SU-DHL-6 (cell line): ENCODE results near the gene SLC9A9.

Experiments
- H2AFZ ChIP-seq: fragments of 200-600 bp; sonication (generic); 2 replicates; pipeline ENCODE4 v1.6.1; 2014; ENCODE audit warnings: low read depth, mild to moderate bottlenecking, moderate library complexity, mixed read lengths, antibody characterized with exemption, low read length; ENCODE audit not compliant: severe bottlenecking
- H3F3A ChIP-seq: fragments of 200-600 bp; shearing (Covaris generic); 2 replicates; pipeline ENCODE4 v1.6.0; 2016; ENCODE audit warnings: antibody characterized with exemption, mild to moderate bottlenecking; ENCODE audit not compliant: insufficient read depth
- H3K27ac ChIP-seq: fragments of 200-600 bp; sonication (generic); 2 replicates; pipeline ENCODE4 v1.5.1; 2016; ENCODE audit warnings: low read depth, mild to moderate bottlenecking, low read length, moderate library complexity, mixed read lengths
- H3K27me3 ChIP-seq: fragments of 200-600 bp; sonication (generic), shearing (Covaris generic); 2 replicates; pipeline ENCODE4 v1.6.0; 2014; ENCODE audit warnings: mild to moderate bottlenecking, low read length
- H3K36me3 ChIP-seq: fragments of 200-600 bp; sonication (generic); 2 replicates; pipeline ENCODE4 v1.6.1; 2014; ENCODE audit warnings: mild to moderate bottlenecking, low read length, mixed read lengths
- H3K4me2 ChIP-seq: fragments of 300-600, 200-600 bp; shearing (Covaris generic), sonication (generic); 2 replicates; pipeline ENCODE4 v1.6.0; 2014; ENCODE audit warnings: low read length, low read depth, mild to moderate bottlenecking; ENCODE audit not compliant: poor library complexity, severe bottlenecking
- H3K4me3 ChIP-seq: fragments of 200-600 bp; sonication (generic); 2 replicates; pipeline ENCODE4 v1.5.1; 2014; ENCODE audit warnings: antibody characterized with exemption, low read length, mild to moderate bottlenecking, mixed read lengths; ENCODE audit not compliant: insufficient read depth, poor library complexity, severe bottlenecking
- H3K79me2 ChIP-seq: fragments of 200-600 bp; sonication (generic); 2 replicates; pipeline ENCODE4 v1.6.1; 2014; ENCODE audit warnings: mild to moderate bottlenecking, low read length, moderate library complexity; ENCODE audit not compliant: insufficient read depth
- H3K9ac ChIP-seq: fragments of 200-600 bp; sonication (generic); 2 replicates; pipeline ENCODE4 v1.7.0; 2014; ENCODE audit warnings: mild to moderate bottlenecking, low read length
- H3K9me2 ChIP-seq: fragments of 200-600 bp; sonication (generic); replicated peaks from 2 replicates; pipeline ENCODE4 v1.6.1; 2014; ENCODE audit warnings: low read length; ENCODE audit not compliant: insufficient read depth
- H3K9me3 ChIP-seq: fragments of 200-600 bp; sonication (generic); 2 replicates; pipeline ENCODE4 v1.6.1; 2014; ENCODE audit warnings: low read length, mixed read lengths; ENCODE audit not compliant: insufficient read depth
- H4K20me1 ChIP-seq: fragments of 200-600 bp; sonication (generic); 2 replicates; pipeline ENCODE4 v1.6.1; 2014; ENCODE audit warnings: low read depth, mild to moderate bottlenecking, antibody characterized with exemption, low read length, moderate library complexity, mixed read lengths
- CTCF ChIP-seq: fragments of 200-600 bp; sonication (generic); IDR thresholded peaks from one replicate; pipeline ENCODE4 v1.5.1; 2017; ENCODE audit warnings: antibody characterized with exemption, mild to moderate bottlenecking, low read length, moderate library complexity; ENCODE audit not compliant: insufficient read depth, poor library complexity, severe bottlenecking
- EZH2phosphoT487 ChIP-seq: fragments of 200-600 bp; sonication (generic), shearing (Covaris generic); conservative IDR thresholded peaks from 2 replicates; pipeline ENCODE4 v1.6.1; 2018; ENCODE audit warnings: mild to moderate bottlenecking, antibody characterized with exemption, low read length, moderate library complexity, mixed read lengths

SLC9A9 gene

GRCh38 chr3:143676021-143676420 is 172.2 kb downstream of the SLC9A9 start:
- H3K27ac ChIP-seq, result no peak overlapping the region
- no peak overlapping the region for H2AFZ ChIP-seq
- no peaks in the 10 kb centered on the region for H3K9me2 ChIP-seq
- H3K4me3 ChIP-seq, result no peak overlapping the region
- H3K9ac ChIP-seq, result no peak overlapping the region
- no peak for TF ChIP-seq CTCF
- no peak for TF ChIP-seq EZH2phosphoT487
- no peaks in the 10 kb centered on the region for H3K36me3 ChIP-seq
- no peaks in the 10 kb centered on the region for H3K79me2 ChIP-seq
- H3K9me3 ChIP-seq, result no peaks in the 10 kb centered on the region
- H3K4me2 ChIP-seq, result no peak overlapping the region
- no peaks in the 10 kb centered on the region for H3F3A ChIP-seq
- H4K20me1 ChIP-seq, result no peaks in the 10 kb centered on the region
- no peaks in the 10 kb centered on the region for H3K27me3 ChIP-seq

- Histone ChIP-seq H3K27ac (no peak overlapping the region), H4K20me1 (no peaks in the 10 kb centered on the region), H3K9me2 (no peaks in the 10 kb centered on the region), H3K9me3 (no peaks in the 10 kb centered on the region), H3K79me2 (no peaks in the 10 kb centered on the region), H2AFZ (no peak overlapping the region), H3F3A (no peaks in the 10 kb centered on the region), H3K4me3 (no peak overlapping the region), H3K9ac (no peak overlapping the region), H3K27me3 (no peaks in the 10 kb centered on the region), H3K4me2 (no peak overlapping the region), H3K36me3 (no peaks in the 10 kb centered on the region)
- peak; percentile 80 for TF ChIP-seq CTCF
- TF ChIP-seq EZH2phosphoT487, result no peak
These were observed 173.9 kb downstream of the SLC9A9 start for GRCh38 chr3:143674100-143674968.

GRCh38 chr3:143672396-143673165 is 175.7 kb downstream of the SLC9A9 start:
- H3K4me2 ChIP-seq, result no peak overlapping the region
- no peaks in the 10 kb centered on the region for H3K79me2 ChIP-seq
- H3K4me3 ChIP-seq, result no peak overlapping the region
- no peaks in the 10 kb centered on the region for H3K27me3 ChIP-seq
- no peaks in the 10 kb centered on the region for H4K20me1 ChIP-seq
- H3K9ac ChIP-seq, result no peak overlapping the region
- H3K9me3 ChIP-seq, result no peaks in the 10 kb centered on the region
- TF ChIP-seq CTCF (no peak), EZH2phosphoT487 (no peak)
- H3K27ac ChIP-seq, result no peak overlapping the region
- no peaks in the 10 kb centered on the region for H3K36me3 ChIP-seq
- H2AFZ ChIP-seq, result no peak overlapping the region
- no peaks in the 10 kb centered on the region for H3F3A ChIP-seq
- no peaks in the 10 kb centered on the region for H3K9me2 ChIP-seq
